ENCODE measurements around the gene SULT1E1.

SULT1E1 gene

GRCh38 chr4:69860052-69860451 is at the start of gene SULT1E1:
Gene SULT1E1, minus strand, starts transcription at chr4:69860145. Its CDS starts 2,501 bp downstream, at chr4:69857644.
- DNase-seq = no peak

- no peak for DNase-seq
Measured at GRCh38 chr4:69909195-69909594, 49.2 kb upstream of the SULT1E1 start.

- no peak for DNase-seq
Measured at GRCh38 chr4:69907151-69907550, 47.2 kb upstream of the SULT1E1 start.

- no peak for DNase-seq
Measured at GRCh38 chr4:69896530-69897116, 36.7 kb upstream of the SULT1E1 start.

- no peak for DNase-seq
Measured at GRCh38 chr4:69894721-69895120, 34.8 kb upstream of the SULT1E1 start.

GRCh38 chr4:69894186-69894585 is 34.2 kb upstream of the SULT1E1 start:
- no peak for DNase-seq

- no peak for DNase-seq
Measured at GRCh38 chr4:69888336-69888735, 28.4 kb upstream of the SULT1E1 start.

- no peak for DNase-seq
Measured at GRCh38 chr4:69882150-69882549, 22.2 kb upstream of the SULT1E1 start.

GRCh38 chr4:69881173-69881773 is 21.3 kb upstream of the SULT1E1 start:
- DNase-seq = no peak

- DNase-seq = no peak
Measured at GRCh38 chr4:69878250-69878649, 18.3 kb upstream of the SULT1E1 start.

GRCh38 chr4:69877453-69877852 is 17.5 kb upstream of the SULT1E1 start:
- no peak for DNase-seq

- DNase-seq = no peak
Measured at GRCh38 chr4:69876071-69876470, 16.1 kb upstream of the SULT1E1 start.

- DNase-seq = no peak
Measured at GRCh38 chr4:69875576-69875975, 15.6 kb upstream of the SULT1E1 start.

GRCh38 chr4:69874507-69874906 is 14.6 kb upstream of the SULT1E1 start:
- DNase-seq = no peak

- DNase-seq = no peak
Measured at GRCh38 chr4:69861756-69862155, 1.8 kb upstream of the SULT1E1 start.

- no peak for DNase-seq
Measured at GRCh38 chr4:69860521-69861298, 765 bp upstream of the SULT1E1 start.

- no peak for DNase-seq
Measured at GRCh38 chr4:69859140-69859685, 732 bp downstream of the SULT1E1 start.

GRCh38 chr4:69858690-69859089 is 1.3 kb downstream of the SULT1E1 start:
- no peak for DNase-seq

- no peak for DNase-seq
Measured at GRCh38 chr4:69855822-69856221, 4.1 kb downstream of the SULT1E1 start.

- DNase-seq = no peak
Measured at GRCh38 chr4:69849969-69850368, 10.0 kb downstream of the SULT1E1 start.

GRCh38 chr4:69849297-69849696 is 10.6 kb downstream of the SULT1E1 start:
- DNase-seq = no peak

- no peak for DNase-seq
Measured at GRCh38 chr4:69848028-69848427, 11.9 kb downstream of the SULT1E1 start.

GRCh38 chr4:69843932-69844331 is 16.0 kb downstream of the SULT1E1 start:
- DNase-seq = no peak

- DNase-seq = no peak
Measured at GRCh38 chr4:69843301-69843700, 16.6 kb downstream of the SULT1E1 start.

Measured in HCEC 1CT (cell line).